ENCODE measurements around the gene MAP3K4.

Gene MAP3K4

DNA sequence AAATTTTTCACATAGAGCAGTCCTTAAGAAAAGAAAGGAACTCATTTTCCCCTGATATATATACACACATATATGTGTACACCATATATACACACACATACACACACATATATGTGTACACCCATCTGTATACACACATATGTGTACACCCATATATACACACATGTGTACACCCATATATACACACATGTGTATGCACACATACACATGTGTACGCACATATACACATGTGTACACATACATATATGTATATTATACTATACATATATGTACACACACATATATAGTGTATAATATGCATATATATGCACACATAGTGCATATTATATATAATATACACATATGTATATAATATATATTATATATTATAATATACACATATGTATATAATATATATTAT lies 9.1 kb downstream of the MAP3K4 start:
- no peak for DNase-seq (ENCODE audit: low spot score)

DNA sequence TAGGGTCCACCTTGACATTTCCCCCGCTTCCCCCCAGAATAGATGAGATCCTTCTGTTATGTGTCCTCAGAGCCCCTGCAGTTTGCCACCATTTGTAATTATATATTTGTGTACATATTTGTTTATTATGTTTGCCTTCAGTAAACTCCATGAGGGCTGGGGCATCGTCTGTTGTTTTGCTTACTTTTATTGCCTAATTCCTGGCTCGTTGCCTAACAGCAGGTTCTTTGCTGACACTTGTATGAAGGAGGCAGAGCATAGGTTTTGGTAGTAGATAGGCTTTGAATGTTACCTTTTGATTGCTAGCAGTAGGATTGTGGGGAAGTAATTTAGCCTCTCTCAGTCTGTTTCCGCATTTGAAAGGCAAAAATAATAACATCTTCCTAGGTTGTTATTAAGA lies 9.9 kb downstream of the MAP3K4 start:
- no peak for DNase-seq (ENCODE audit: low spot score)

GRCh38 chr6:161003336-161003735 lies 11.8 kb downstream of the MAP3K4 start:
- no peak for DNase-seq (ENCODE audit: low spot score)

GRCh38 chr6:161008245-161008644 lies 16.7 kb downstream of the MAP3K4 start:
- DNase-seq (ENCODE audit: low spot score), result no peak

- no peak for DNase-seq (ENCODE audit: low spot score)
Measured at GRCh38 chr6:161009991-161010390, 18.4 kb downstream of the MAP3K4 start.

GRCh38 chr6:161010418-161010817 lies 18.8 kb downstream of the MAP3K4 start:
- DNase-seq (ENCODE audit: low spot score), result no peak

DNA sequence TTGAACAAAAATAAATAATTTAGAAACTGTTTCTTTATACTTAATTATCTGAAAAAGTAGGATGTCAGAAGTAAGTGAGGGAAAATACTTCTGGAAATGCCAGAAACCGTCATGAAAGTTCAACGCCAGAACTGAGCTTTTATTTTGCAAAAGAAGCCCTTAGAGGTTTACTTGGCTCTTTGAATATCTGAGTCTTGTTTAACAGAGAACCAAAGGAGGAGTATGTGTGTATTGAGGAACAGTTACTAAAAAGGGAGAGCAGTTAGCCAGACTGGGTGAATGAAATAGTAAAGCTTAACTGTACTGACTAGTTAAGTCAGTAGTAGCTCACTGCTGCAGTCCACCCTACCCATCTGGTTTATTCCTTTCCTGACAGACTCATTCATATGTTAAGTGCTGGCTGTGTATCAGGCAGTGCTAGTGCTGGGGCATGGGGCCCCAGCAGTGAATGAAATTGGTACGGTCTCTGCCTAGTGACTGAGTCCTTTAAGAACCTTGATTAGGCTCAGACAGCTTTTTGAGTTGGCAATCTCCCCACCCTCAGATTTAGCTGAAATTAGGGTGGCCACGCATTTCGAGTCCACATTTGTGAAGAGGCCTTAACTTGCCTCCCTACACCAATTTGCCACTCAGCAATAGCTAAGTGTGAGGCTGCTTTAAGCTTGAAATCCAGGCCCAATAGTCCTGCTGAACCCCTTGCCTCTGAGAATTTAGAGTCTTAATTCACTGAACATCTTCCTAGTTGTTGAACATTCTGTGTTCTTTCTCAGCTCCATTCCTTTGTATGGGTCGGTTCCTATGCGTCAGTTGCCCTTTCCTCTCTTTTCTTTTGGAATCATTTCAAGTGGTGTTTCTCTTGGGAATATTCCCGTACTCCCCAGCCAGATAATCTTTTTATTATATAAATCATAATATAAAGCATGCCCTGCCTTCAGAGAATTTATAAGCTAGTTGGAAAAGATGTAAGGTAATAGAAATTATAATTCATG lies 20.2 kb downstream of the MAP3K4 start:
- no peak for DNase-seq (ENCODE audit: low spot score)

GRCh38 chr6:161013695-161014094 lies 22.1 kb downstream of the MAP3K4 start:
- no peak for DNase-seq (ENCODE audit: low spot score)

DNA sequence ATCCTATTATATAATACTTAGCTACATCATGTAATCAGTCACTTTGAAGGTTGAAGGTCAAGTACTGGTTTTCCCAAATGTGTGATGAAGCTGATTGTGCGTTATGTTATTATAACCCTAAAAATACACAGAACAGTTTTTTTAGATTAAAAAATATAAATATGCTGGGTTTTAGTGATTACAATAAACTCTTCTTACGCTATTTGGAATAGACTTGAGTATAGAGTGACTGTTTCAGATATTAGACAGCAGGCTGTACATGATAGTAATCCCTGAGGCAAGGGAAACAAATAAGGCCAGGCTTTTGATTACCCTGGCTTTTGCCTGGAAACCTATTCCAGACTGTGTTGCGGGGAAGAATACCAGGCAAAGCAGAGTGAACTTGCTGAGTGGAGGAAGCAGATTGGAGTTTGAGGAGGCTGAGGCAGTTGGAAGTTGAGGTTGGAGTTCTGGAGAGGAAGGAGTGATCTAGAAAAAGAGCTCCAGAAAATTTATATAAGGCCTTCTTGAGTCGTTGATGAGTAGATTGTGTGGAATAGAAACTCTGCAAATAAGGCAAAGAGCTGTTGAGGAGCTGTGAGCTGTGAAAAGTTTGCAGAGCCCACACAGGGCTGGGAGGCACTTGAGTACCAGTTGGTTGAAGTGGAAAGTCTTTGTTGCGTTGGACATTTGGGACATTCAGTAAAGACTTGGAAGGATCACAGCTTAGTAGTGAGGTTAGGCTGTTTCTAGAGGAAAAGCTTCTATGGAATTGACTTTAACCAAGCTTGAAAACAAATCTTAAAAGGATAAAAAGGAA lies 26.4 kb downstream of the MAP3K4 start:
- no peak for DNase-seq (ENCODE audit: low spot score)

DNA sequence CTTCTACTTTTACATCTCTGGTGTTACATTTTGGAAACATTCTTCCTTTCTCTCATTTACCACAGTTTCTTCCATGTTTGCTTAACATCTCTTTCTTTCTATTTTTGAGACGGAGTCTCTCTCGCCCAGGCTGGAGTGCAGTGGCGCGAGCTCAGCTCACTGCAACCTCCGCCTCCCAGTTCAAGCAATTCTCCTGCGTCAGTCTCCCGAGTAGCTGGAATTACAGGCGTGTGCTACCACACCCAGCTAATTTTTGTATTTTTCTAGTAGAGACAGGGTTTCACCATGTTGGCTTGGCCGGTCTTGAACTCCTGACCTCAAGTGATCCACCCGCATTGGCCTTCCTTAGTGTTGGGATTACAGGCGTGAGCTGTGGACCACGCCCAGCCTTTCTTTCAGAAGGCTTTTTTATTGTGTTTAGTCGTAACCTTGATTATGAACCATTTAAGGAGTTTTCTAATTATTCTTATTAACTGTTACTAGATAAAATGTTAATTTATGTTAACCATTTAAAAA lies 27.8 kb downstream of the MAP3K4 start:
- DNase-seq (ENCODE audit: low spot score), result no peak

DNA sequence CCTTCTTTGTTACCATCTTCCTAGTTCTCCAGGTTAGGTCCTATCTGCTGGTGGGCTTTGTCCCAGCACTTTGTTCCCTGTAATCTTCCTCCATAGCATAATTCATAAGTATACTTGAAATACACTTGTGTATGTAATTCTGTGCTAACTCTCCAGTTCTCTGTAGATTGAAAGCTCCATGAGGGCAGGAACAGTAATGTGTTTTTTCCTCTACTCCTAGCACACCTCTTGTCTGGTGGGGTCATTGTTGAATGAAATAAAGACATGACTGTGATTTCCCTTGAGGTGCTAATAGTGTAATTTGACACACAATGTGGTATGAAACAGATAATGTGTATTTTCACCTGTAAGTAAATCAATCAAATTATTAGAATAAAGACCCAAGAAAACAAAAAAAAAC lies 30.0 kb downstream of the MAP3K4 start:
- DNase-seq (ENCODE audit: low spot score), result no peak

GRCh38 chr6:161021998-161022743 lies 30.6 kb downstream of the MAP3K4 start:
- no peak for DNase-seq (ENCODE audit: low spot score)

- DNase-seq (ENCODE audit: low spot score), result no peak
Measured at GRCh38 chr6:161023316-161023715, 31.7 kb downstream of the MAP3K4 start.

- DNase-seq (ENCODE audit: low spot score), result no peak
Measured at GRCh38 chr6:161024364-161024920, 32.9 kb downstream of the MAP3K4 start.

GRCh38 chr6:161027385-161027784 lies 35.8 kb downstream of the MAP3K4 start:
- no peak for DNase-seq (ENCODE audit: low spot score)

DNA sequence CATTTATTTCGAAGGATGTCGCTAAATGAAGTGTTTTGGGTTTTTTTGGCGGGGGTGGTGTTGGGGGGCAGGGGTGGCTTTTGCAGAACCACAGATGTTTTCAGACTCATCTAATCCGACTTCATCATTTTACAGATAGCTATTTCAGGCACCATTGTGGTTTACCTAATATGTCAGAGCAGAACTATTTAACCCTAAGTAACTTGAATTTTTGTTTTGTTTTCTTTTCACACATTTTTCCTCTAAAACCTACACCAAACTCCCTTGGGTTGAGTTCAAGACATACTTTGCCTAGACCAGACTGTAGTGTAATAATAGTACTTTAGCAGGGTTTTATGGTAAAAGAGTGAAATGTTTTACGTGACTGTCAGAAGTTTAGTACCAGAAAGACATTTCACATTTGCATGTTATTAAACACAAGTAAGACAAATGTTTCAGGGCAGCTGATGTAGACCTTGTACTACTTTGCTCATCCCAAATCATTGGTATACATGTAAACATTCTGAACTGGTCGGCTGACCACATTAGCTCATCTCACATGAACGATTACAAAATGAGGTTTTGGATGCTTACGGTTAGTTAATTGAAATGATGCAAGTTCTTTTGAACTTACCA lies 37.7 kb downstream of the MAP3K4 start:
- no peak for DNase-seq (ENCODE audit: low spot score)

DNA sequence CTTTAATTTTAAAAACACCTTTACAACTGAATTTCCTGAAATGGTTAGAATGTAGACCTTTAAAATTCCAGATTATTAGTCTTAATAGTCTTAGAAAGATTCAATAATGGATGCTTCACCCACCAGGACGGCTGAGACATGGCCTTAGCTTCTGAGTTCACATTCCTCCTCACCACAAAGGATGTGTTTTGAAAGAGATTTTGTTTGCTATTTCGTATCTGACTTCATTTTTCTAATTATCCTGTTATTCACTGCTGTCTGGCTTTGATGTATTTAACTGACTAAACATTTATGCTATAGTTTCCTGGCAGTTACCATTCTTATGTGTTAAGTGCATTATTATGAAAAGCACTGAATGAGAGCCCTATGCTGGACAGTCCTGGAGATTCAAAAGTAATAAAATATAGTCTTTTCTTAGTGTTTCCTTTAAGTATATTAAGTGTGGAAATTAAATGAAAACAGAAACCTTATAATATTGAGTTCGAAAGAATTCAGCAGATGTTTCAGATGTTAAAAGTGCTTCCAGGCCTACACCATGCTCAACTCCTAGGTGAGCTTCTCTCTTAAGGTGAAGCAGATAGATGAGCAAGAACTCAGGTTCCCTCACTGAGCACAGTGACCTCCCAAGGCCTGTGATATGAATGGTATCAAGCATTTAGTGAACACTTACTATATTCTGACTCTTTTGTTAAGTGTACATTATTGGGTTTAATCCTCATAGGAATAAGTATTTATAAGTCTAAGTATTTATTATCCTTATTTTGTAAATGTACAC lies 40.3 kb downstream of the MAP3K4 start:
- DNase-seq (ENCODE audit: low spot score), result no peak

DNA sequence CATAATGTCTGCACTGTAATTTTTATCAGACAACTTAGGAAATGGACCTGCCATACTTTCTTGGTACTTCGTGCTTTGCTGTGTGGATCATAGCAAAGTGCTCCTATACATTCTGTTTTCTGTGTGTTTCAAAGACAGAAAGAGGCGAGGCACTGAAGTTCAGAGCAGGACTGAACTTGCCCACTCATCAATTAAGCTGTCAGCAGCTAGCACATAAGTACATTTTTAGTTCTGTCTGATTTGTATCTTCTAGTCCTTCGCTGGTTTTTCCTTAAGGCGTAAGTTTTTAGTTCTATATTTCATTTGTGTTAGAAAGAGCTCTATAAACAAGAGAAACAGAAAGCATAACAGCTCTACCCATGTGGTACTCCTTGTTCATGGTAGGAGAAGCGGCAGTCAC lies 42.1 kb downstream of the MAP3K4 start:
- no peak for DNase-seq (ENCODE audit: low spot score)

- no peak for DNase-seq (ENCODE audit: low spot score)
Measured at GRCh38 chr6:161035182-161035980, 43.8 kb downstream of the MAP3K4 start.

GRCh38 chr6:161035981-161036263 lies 44.4 kb downstream of the MAP3K4 start:
- DNase-seq (ENCODE audit: low spot score), result no peak
